ENCODE results near the gene HHATL. TPM values are rescaled to one million over a fixed set of nuclear protein-coding genes. Genes with fewer than 3 reads are reported as not detected.
A peak's percentile ranks its signal among the peaks of the same experiment; 100 is the strongest.

HHATL gene
- total RNA-seq, 1 experiment from 2014 or later, result not detected

DNA sequence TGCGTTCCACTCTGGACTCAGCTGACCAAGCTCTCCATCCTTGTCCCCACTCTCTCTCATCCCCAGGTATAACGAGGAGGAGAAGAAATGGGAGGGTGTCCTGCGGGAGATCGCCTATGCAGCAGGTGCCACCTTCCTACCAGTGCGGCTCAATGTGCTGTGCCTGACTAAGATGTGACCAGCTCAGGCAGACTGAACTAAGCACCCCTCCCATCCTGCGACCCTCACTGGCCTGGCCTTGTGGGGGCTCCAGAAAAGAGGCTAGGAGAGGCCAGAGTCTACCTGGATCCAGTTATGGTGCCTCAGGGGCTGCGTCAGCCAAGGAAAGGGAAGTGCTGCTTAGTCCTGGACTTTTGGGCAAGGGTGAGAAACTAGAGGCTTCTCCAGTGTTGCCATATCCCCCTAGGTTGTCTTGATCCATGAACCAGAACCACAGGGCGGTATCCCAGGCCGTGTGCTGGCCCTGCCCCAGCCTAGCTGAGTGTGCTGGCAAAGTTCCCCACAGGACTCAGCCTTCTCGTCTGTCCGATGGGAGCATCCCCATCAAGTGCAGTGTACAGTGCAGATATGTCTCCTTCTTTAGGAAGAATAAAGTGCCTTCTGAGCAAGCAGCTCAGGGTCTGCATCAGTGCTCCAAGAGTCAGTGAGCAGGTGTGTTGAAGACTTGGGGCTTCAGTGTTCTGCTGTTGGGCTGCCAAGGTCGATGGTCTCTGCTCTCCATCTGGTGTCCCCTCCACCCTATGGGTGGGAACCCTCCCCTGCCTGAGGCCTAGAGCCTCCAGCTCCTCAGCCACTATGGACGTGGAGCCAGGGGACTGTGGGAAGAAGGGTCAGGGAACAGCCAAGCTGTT, 10.6 kb downstream of the HHATL start:
- Histone ChIP-seq H3K4me3 (ENCODE audit: low read depth, low read length) (no peak overlapping the region), H3K9me3 (no peaks in the 10 kb centered on the region), H3K36me3 (ENCODE audit: control insufficient read depth, insufficient read depth, low read length) (no peaks in the 10 kb centered on the region), H3K27me3 (replicated peaks; ENCODE audit: control insufficient read depth, insufficient read depth, low read length) (no peaks in the 10 kb centered on the region; the same call in 1 of the 2 replicates), H3K4me1 (no peaks in the 10 kb centered on the region)
- H3K4me3 Mint-ChIP-seq (ENCODE audit: unreplicated experiment), result no peak overlapping the region
- no peaks in the 10 kb centered on the region for H3K36me3 Mint-ChIP-seq (ENCODE audit: insufficient read depth, unreplicated experiment)
- H3K27ac Mint-ChIP-seq (ENCODE audit: unreplicated experiment), result no peak overlapping the region
- TF ChIP-seq, protein P1, sequence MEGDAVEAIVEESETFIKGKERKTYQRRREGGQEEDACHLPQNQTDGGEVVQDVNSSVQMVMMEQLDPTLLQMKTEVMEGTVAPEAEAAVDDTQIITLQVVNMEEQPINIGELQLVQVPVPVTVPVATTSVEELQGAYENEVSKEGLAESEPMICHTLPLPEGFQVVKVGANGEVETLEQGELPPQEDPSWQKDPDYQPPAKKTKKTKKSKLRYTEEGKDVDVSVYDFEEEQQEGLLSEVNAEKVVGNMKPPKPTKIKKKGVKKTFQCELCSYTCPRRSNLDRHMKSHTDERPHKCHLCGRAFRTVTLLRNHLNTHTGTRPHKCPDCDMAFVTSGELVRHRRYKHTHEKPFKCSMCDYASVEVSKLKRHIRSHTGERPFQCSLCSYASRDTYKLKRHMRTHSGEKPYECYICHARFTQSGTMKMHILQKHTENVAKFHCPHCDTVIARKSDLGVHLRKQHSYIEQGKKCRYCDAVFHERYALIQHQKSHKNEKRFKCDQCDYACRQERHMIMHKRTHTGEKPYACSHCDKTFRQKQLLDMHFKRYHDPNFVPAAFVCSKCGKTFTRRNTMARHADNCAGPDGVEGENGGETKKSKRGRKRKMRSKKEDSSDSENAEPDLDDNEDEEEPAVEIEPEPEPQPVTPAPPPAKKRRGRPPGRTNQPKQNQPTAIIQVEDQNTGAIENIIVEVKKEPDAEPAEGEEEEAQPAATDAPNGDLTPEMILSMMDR (IDR thresholded peaks at IDR 0.05; ENCODE audit: insufficient read depth in 1 of 2, low read depth in 1 of 2, low read length in 1 of 2, severe bottlenecking in 1 of 2, unreplicated experiment in 1 of 2), result no peak
- peaks cover 7% of the 10 kb centered on the region for H3K27me3 Mint-ChIP-seq (ENCODE audit: insufficient read depth, unreplicated experiment)
- POLR2A ChIA-PET, result no interaction called here
- intact Hi-C loops (cut with micrococcal nuclease; ENCODE audit: unreplicated experiment), result no loop called here
- no peaks in the 10 kb centered on the region for H3K4me1 Mint-ChIP-seq (ENCODE audit: low read depth, unreplicated experiment)
- CTCF ChIA-PET, result no interaction called here
- DNase-seq, result no peak
- no peaks in the 10 kb centered on the region for H3K9me3 Mint-ChIP-seq (ENCODE audit: unreplicated experiment)
- no TSS peak for BruUV-seq (replicated peaks)

DNA sequence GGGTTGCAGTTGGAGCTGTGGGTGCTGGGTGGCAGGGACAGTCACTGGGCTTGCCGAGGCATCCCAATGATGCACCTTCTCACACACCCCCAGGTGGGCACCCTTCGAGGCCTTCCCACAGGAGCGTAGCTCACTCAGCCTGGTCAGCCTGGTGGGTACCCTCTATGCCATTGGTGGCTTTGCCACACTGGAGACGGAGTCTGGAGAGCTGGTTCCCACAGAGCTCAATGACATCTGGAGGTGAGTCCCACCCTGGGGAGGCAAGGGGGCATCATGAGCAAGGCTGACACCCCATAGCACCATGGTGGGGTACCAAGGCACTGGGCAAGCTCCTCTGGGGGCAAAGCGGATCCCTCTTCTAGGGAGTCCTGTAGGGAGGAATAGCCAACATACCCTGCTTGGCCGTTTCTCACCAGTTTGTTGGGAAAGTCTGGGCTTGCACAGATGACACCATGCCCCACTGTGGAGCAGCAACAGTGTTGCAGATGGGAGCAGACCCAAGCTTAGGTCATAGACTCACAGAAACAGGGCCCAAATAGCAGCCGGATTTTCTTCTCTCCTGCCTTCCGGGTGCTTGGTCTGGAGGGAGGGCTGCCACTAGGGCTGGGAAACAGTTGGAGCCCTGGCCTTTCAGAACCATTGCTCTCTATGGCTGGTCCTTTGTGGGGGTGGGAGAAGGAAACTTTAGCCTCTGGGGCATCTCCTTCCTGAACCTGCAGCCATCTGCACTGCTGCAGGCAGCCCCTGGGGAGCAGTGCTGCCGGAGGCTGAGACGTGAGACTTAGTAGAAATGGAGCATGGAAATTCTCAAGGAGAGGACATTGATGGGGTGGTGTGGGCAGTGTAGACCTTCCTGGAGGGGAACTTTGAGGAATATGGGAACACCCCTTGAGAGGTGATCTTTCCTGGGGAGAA, 11.6 kb downstream of the HHATL start:
- Histone ChIP-seq H3K36me3 (ENCODE audit: control insufficient read depth, insufficient read depth, low read length) (no peaks in the 10 kb centered on the region), H3K4me1 (no peaks in the 10 kb centered on the region), H3K9me3 (no peaks in the 10 kb centered on the region), H3K4me3 (ENCODE audit: low read depth, low read length) (no peak overlapping the region), H3K27me3 (replicated peaks; ENCODE audit: control insufficient read depth, insufficient read depth, low read length) (no peaks in the 10 kb centered on the region; the same call in 1 of the 2 replicates)
- intact Hi-C loops (cut with micrococcal nuclease; ENCODE audit: unreplicated experiment), result no loop called here
- TF ChIP-seq, protein P1 (IDR thresholded peaks at IDR 0.05; ENCODE audit: insufficient read depth in 1 of 2, low read depth in 1 of 2, low read length in 1 of 2, severe bottlenecking in 1 of 2, unreplicated experiment in 1 of 2), result no peak
- Mint-ChIP-seq H3K4me3 (ENCODE audit: unreplicated experiment) (no peak overlapping the region), H3K27me3 (ENCODE audit: insufficient read depth, unreplicated experiment) (peaks cover 7% of the 10 kb centered on the region), H3K4me1 (ENCODE audit: low read depth, unreplicated experiment) (no peaks in the 10 kb centered on the region), H3K36me3 (ENCODE audit: insufficient read depth, unreplicated experiment) (no peaks in the 10 kb centered on the region), H3K9me3 (ENCODE audit: unreplicated experiment) (no peaks in the 10 kb centered on the region), H3K27ac (ENCODE audit: unreplicated experiment) (no peak overlapping the region)
- ChIA-PET CTCF (no interaction called here), POLR2A (no interaction called here)
- BruUV-seq (replicated peaks), result no TSS peak
- DNase-seq, result peak in 1 of 2 experiments; percentile 26

DNA sequence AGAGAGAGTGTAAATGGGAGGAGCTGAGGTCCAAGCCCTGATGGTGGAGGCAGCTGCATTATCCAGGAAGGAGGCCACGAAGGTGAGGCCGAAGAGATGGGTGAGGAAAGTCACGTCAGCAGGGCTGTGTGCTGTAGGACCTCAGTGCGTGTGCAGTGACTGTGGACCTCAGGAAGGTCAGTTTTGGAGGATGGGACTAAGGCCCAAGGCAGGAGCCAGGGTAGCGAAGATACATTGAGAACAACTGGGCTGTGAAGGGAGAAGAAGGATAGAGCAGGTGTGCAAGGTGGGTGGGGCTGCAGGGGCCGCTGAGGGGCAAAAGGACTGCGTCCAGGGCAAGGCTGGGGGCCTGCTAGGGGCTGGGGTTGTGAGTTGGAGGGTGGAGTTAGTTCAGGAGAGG, 12.4 kb downstream of the HHATL start:
- ChIA-PET POLR2A (no interaction called here), CTCF (no interaction called here)
- H3K36me3 ChIP-seq (ENCODE audit: control insufficient read depth, insufficient read depth, low read length), result no peaks in the 10 kb centered on the region
- H3K36me3 Mint-ChIP-seq (ENCODE audit: insufficient read depth, unreplicated experiment), result no peaks in the 10 kb centered on the region
- intact Hi-C loops (cut with micrococcal nuclease; ENCODE audit: unreplicated experiment), result no loop called here
- H3K27me3 Mint-ChIP-seq (ENCODE audit: insufficient read depth, unreplicated experiment), result peaks cover 7% of the 10 kb centered on the region
- no peak overlapping the region for H3K4me3 Mint-ChIP-seq (ENCODE audit: unreplicated experiment)
- no peak overlapping the region for H3K4me3 ChIP-seq (ENCODE audit: low read depth, low read length)
- H3K4me1 ChIP-seq, result no peaks in the 10 kb centered on the region
- no peaks in the 10 kb centered on the region for H3K9me3 ChIP-seq
- no peaks in the 10 kb centered on the region for H3K27me3 ChIP-seq (replicated peaks; ENCODE audit: control insufficient read depth, insufficient read depth, low read length)
- H3K9me3 Mint-ChIP-seq (ENCODE audit: unreplicated experiment), result no peaks in the 10 kb centered on the region
- no peak for DNase-seq
- TF ChIP-seq, protein P1 (IDR thresholded peaks at IDR 0.05; ENCODE audit: insufficient read depth in 1 of 2, low read depth in 1 of 2, low read length in 1 of 2, severe bottlenecking in 1 of 2, unreplicated experiment in 1 of 2), result no peak
- no peak overlapping the region for H3K27ac Mint-ChIP-seq (ENCODE audit: unreplicated experiment)
- no TSS peak for BruUV-seq (replicated peaks)
- H3K4me1 Mint-ChIP-seq (ENCODE audit: low read depth, unreplicated experiment), result no peaks in the 10 kb centered on the region

Measured in Caco-2 (cell line).